Fibroblast of skin of left quadriceps (primary cell): ENCODE data around the gene MAD1L1.

Experiments
- DNase-seq, 2 experiments: peaks; one replicate each; pipeline ENCODE4 v3.0.0-alpha.2; 2013; ENCODE audit warnings: low read depth in 2 of 2

MAD1L1 gene

GRCh38 chr7:2218444-2218785 is 14.3 kb downstream of the MAD1L1 start:
- DNase-seq = no peak

- no peak for DNase-seq
These were observed 14.9 kb downstream of the MAD1L1 start for GRCh38 chr7:2217716-2218443.

GRCh38 chr7:2217206-2217605 is 15.5 kb downstream of the MAD1L1 start:
- DNase-seq = no peak

- no peak for DNase-seq
These were observed 16.9 kb downstream of the MAD1L1 start for GRCh38 chr7:2215851-2216250.

- DNase-seq = no peak
These were observed 18.1 kb downstream of the MAD1L1 start for GRCh38 chr7:2214636-2215035.

- no peak for DNase-seq
These were observed 19.1 kb downstream of the MAD1L1 start for GRCh38 chr7:2213551-2214215.

- DNase-seq = no peak
These were observed 19.8 kb downstream of the MAD1L1 start for GRCh38 chr7:2212906-2213305.

- no peak for DNase-seq
These were observed 20.8 kb downstream of the MAD1L1 start for GRCh38 chr7:2211926-2212325.

GRCh38 chr7:2211259-2211880 is 21.4 kb downstream of the MAD1L1 start:
- no peak for DNase-seq

GRCh38 chr7:2210551-2211258 is 22.0 kb downstream of the MAD1L1 start:
- no peak for DNase-seq

GRCh38 chr7:2209961-2210323 is 22.8 kb downstream of the MAD1L1 start:
- no peak for DNase-seq

- DNase-seq = peak; percentile 52 to 56
These were observed 23.4 kb downstream of the MAD1L1 start for GRCh38 chr7:2209146-2209960.

- no peak for DNase-seq
These were observed 24.0 kb downstream of the MAD1L1 start for GRCh38 chr7:2208712-2209111.

GRCh38 chr7:2205036-2205780 is 27.5 kb downstream of the MAD1L1 start:
- DNase-seq = no peak

GRCh38 chr7:2204446-2204845 is 28.3 kb downstream of the MAD1L1 start:
- DNase-seq = no peak

- no peak for DNase-seq
These were observed 28.9 kb downstream of the MAD1L1 start for GRCh38 chr7:2203766-2204300.

GRCh38 chr7:2202901-2203765 is 29.6 kb downstream of the MAD1L1 start:
- DNase-seq = no peak

- DNase-seq = no peak
These were observed 30.4 kb downstream of the MAD1L1 start for GRCh38 chr7:2202361-2202761.

- DNase-seq = no peak
These were observed 30.9 kb downstream of the MAD1L1 start for GRCh38 chr7:2201686-2202360.
